ENCODE measurements around the gene EFL1.
"Not testable (repeated sequence)": the region's sequence is repeated elsewhere in the genome, so short reads cannot be mapped to it uniquely, and the experiment has no call there.

Gene EFL1

GRCh38 chr15:82262422-82263026 lies at the start of gene EFL1, which contains the start of gene SAXO2:
TSS of gene EFL1 (minus strand) at chr15:82262734. CDS start at chr15:82261778, 956 bp downstream.
TSS of gene SAXO2 (plus strand) at chr15:82262818. CDS start at chr15:82262880, 62 bp downstream.
- FAIRE-seq: peak; percentile 13

GRCh38 chr15:82311321-82311720 lies 48.8 kb upstream of the EFL1 start:
- FAIRE-seq: not testable (repeated sequence)

More at GRCh38 chr15:82262422-82263026, at the start of gene EFL1, which contains the start of gene SAXO2:
- DNase-seq (ENCODE audit: low spot score): peak; percentile 93

DNA sequence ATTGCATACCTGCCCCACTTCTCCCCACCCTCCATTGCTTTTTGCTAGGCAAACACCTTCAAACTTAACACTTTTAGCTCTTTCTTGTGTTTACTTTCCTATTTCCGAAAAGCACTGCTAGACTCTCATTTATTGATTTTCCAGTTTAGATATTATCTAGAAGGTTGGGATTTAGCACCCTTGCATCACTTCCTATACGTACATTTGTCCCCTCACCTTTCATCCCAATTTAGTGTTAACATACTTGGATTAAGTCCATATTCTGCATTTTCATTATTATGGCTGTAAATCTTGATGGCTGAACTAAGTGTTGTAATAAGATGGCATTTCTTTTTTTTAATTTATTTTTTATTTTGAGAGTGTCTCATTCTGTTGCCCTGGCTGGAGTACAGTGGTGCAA lies 47.3 kb upstream of the EFL1 start:
- DNase-seq (ENCODE audit: low spot score) (no peak), FAIRE-seq (no peak)

More at GRCh38 chr15:82311321-82311720, 48.8 kb upstream of the EFL1 start:
- DNase-seq (ENCODE audit: low spot score): not testable (repeated sequence)

DNA sequence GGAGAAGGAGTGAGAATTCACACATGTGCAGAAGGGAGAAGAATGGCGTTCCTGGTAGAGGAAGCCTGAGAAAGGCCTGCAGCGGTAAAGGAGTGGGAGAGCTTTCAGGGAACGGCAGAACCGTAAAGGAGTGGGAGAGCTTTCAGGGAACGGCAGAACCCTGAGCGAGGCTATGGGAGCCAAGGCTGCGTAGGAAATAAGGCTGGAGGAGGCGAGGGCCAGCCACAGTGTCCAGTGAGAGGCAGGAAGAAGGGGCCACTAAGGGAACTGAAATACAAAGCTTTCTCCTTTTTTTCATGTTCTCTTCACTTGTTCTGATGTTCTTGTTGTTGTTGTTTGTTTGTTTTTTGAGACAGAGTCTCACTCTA lies 45.2 kb upstream of the EFL1 start:
- DNase-seq (ENCODE audit: low spot score) (no peak), FAIRE-seq (no peak)

- FAIRE-seq: no peak
- DNase-seq (ENCODE audit: low spot score): no peak
Observed at GRCh38 chr15:82306791-82307713, 44.5 kb upstream of the EFL1 start.

GRCh38 chr15:82305621-82306048 lies 43.1 kb upstream of the EFL1 start:
- DNase-seq (ENCODE audit: low spot score): no peak
- no peak for FAIRE-seq

- no peak for DNase-seq (ENCODE audit: low spot score)
- FAIRE-seq: no peak
Observed at GRCh38 chr15:82304778-82305090, 42.2 kb upstream of the EFL1 start.

DNA sequence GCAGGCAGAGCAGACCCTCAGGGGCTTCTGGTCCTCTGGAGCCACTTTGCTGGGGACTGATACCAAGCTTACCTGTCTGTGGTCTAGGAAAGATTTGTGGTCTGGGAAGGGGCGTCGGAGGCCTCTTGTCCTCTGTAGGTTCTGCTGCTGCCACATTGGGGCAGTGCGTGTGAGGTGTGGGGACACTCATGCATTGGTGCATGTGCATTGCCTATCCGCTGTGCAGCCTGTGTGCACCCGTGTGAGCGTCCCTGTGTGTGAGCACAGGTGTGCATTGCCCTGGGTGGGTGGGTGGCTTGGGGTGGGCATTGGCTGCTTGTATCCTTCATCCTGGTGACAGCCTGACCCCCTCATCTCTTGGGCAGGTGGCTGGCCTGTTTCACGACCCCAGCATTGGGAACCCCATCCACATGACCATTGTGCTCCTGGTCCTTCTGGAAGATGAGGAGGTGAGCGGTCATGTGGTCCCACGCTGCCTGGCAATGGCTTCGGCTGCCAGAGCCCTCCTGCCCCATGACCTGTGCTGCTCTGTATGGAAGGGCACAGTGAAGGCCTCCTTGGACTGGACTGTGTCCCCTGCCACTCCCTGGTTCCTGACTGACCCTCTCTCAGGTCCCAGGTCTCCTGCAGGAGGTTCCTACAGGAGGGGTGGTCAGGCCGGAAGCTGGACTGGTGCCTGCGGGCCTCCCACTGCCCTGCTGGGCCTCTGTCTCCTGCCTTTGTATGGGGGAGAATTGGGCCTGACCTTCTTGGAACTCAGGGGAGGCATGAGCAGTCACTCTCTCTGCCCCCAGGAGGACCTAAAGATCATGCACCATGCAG lies 41.6 kb upstream of the EFL1 start:
- FAIRE-seq (no peak), DNase-seq (ENCODE audit: low spot score) (no peak)

- FAIRE-seq: no peak
Observed at GRCh38 chr15:82301296-82302016, 38.9 kb upstream of the EFL1 start.

GRCh38 chr15:82300883-82301282 lies 38.3 kb upstream of the EFL1 start:
- no peak for FAIRE-seq
- no peak for DNase-seq (ENCODE audit: low spot score)

More at GRCh38 chr15:82301296-82302016, 38.9 kb upstream of the EFL1 start:
- DNase-seq (ENCODE audit: low spot score): no peak

GRCh38 chr15:82300326-82300725 lies 37.8 kb upstream of the EFL1 start:
- not testable (repeated sequence) for DNase-seq (ENCODE audit: low spot score); FAIRE-seq

DNA sequence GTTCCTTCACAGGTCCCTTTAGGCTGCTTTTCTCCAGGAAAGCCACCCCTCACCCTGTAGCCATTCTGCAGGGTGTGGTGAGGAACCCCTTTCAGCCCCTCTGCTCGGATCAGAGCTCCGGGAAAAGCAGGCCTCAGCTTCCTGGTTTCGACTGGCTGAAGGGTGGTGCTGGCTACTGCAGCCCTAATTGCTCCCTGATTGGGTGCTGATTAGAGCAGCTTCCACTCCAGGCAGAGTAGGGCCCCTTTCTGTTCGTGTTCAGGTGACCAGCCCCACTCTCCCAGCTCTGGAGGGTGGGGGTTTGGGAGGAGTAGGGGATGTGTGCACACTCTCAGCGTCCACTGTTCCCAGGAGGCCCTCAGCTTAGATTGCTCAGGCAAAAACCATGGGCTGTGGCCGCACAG lies 37.0 kb upstream of the EFL1 start:
- DNase-seq (ENCODE audit: low spot score): not testable (repeated sequence)

GRCh38 chr15:82298520-82298919 lies 36.0 kb upstream of the EFL1 start:
- no peak for FAIRE-seq

More for the DNA sequence above, 37.0 kb upstream of the EFL1 start:
- FAIRE-seq: not testable (repeated sequence)

DNA sequence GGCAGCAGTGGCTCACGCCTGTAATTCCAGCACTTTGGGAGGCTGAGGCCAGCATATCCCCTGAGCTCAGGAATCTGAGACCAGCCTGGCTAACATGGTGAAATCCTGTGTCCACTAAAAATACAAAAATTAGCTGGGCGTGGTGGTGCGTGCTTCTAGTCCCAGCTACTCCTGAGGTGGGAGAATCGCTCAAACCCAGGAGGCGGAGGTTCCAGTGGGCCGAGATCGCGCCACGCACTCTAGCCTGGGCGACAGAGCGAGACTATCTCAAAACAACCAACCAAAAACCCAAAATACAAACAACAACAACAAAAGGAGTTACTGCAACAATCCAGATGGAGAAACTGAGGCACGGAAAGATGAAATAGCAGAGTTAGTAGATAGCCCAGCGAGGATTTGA lies 35.5 kb upstream of the EFL1 start:
- FAIRE-seq: no peak

More at GRCh38 chr15:82298520-82298919, 36.0 kb upstream of the EFL1 start:
- DNase-seq (ENCODE audit: low spot score): no peak

GRCh38 chr15:82297546-82297945 lies 35.0 kb upstream of the EFL1 start:
- no peak for FAIRE-seq

More for the DNA sequence above, 35.5 kb upstream of the EFL1 start:
- DNase-seq (ENCODE audit: low spot score): no peak

DNA sequence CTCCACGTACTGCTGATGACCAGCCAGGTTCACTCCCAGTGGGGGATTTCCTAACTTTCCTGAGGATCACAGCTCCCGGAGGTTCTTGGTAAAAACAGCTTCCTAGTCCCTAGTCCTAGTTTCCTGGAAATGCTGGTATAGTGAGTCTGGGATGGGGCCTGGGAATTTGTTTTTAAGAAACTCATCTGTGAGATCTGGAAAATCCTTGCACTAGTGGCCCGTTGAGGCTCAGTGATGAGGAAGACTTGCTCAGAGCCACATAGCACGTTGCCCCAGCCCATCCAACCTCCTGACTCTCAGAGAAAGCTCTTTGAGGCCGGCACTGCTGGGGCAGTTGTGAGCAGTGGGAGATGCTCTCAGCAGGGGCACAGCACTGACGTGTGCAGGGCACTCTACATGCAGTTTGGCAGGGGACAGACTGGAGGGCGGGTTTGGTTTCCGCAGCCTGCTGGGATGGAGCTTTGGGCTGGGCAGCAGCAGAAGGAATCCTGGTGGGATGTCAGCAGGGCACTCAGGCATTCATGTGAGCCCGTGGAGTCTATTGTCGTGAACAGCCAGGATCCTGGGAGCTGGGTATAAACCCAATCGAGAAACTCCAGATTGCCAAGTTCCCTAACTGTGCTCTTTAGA lies 31.6 kb upstream of the EFL1 start:
- DNase-seq (ENCODE audit: low spot score) (no peak), FAIRE-seq (no peak)

More at GRCh38 chr15:82297546-82297945, 35.0 kb upstream of the EFL1 start:
- no peak for DNase-seq (ENCODE audit: low spot score)

- FAIRE-seq: no peak
Observed at GRCh38 chr15:82292271-82292670, 29.7 kb upstream of the EFL1 start.

GRCh38 chr15:82288202-82288601 lies 25.7 kb upstream of the EFL1 start:
- not testable (repeated sequence) for DNase-seq (ENCODE audit: low spot score); FAIRE-seq

More at GRCh38 chr15:82292271-82292670, 29.7 kb upstream of the EFL1 start:
- no peak for DNase-seq (ENCODE audit: low spot score)

DNA sequence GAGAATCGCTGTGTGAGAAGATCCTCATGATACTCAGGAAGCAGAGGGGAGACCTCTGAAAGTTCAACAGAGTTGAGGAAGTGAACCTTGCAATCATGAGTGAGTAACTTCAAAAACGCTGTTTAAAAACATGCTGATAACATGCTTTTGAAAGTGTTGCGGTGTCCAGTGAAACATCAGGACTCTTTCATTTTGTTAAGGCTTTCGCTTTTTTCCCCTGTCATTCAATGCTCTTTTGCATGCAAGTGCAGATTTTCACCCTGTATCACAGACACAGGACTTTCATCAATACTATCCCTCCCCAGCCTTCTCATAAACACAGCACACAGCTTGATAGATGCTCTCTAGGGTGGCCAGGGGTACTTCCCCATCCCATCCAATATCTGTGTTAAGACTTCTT lies 23.9 kb upstream of the EFL1 start:
- not testable (repeated sequence) for FAIRE-seq; DNase-seq (ENCODE audit: low spot score)

- not testable (repeated sequence) for DNase-seq (ENCODE audit: low spot score); FAIRE-seq
Observed at GRCh38 chr15:82284381-82284780, 21.8 kb upstream of the EFL1 start.

Data from urothelium cell line (cell line).